Gastrocnemius medialis (tissue), 4 donors: Measurements from ENCODE around the gene ITPR2.
"Not testable (repeated sequence)": the region's sequence is repeated elsewhere in the genome, so short reads cannot be mapped to it uniquely, and the experiment has no call there.

Experiments used
- POLR2A ChIP-seq, 2 donors: fragments of 450-650 bp; IDR thresholded peaks; one replicate each; pipeline ENCODE4 v1.6.1; 2017; ENCODE audit warnings: antibody characterized with exemption in 2 of 2, mild to moderate bottlenecking in 2 of 2, moderate library complexity in 2 of 2
- TF ChIP-seq, protein P1 (sequence below), 5 experiments: fragments of 450-650 bp in 3 of 5; fragments of 200-600 bp in 2 of 5; sonication (generic) in 2 of 5; IDR thresholded peaks in 4 of 5; conservative IDR thresholded peaks in 1 of 5; 1 replicate in 4 of 5; 2 replicates in 1 of 5; pipeline ENCODE4 v1.5.1; 2016 to 2019; ENCODE audit warnings: antibody characterized with exemption in 5 of 5, mild to moderate bottlenecking in 3 of 5, moderate library complexity in 3 of 5

DNA sequence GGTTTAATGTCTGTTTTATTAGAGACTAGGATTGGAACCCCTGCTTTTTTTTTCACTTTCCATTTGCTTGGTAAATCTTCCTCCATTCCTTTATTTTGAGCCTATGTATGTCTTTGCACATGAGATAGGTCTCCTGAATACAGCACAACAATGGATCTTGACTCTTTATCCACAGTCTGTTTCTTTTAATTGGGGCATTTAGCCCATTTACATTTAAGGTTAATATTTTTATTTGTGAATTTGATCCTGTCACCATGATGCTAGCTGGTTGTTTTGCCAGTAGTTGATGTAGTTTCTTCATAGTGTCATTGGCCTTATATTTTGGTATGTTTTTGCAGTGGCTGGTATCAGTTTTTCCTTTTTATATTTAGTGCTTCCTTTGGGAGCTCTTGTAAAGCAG lies 518.9 kb downstream of the ITPR2 start:
- TF ChIP-seq POLR2A (IDR thresholded peaks at IDR 0.05): not testable (repeated sequence)
- TF ChIP-seq, protein P1, sequence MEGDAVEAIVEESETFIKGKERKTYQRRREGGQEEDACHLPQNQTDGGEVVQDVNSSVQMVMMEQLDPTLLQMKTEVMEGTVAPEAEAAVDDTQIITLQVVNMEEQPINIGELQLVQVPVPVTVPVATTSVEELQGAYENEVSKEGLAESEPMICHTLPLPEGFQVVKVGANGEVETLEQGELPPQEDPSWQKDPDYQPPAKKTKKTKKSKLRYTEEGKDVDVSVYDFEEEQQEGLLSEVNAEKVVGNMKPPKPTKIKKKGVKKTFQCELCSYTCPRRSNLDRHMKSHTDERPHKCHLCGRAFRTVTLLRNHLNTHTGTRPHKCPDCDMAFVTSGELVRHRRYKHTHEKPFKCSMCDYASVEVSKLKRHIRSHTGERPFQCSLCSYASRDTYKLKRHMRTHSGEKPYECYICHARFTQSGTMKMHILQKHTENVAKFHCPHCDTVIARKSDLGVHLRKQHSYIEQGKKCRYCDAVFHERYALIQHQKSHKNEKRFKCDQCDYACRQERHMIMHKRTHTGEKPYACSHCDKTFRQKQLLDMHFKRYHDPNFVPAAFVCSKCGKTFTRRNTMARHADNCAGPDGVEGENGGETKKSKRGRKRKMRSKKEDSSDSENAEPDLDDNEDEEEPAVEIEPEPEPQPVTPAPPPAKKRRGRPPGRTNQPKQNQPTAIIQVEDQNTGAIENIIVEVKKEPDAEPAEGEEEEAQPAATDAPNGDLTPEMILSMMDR (IDR thresholded peaks at IDR 0.05 in 4 of 5, conservative IDR thresholded peaks at IDR 0.05 in 1 of 5): not testable (repeated sequence)
